ENCODE results near the gene VSTM4. TPM values are rescaled to one million over a fixed set of nuclear protein-coding genes. Genes with fewer than 3 reads are reported as not detected.

The VSTM4 gene
- total RNA-seq, 1 experiment from 2014 or later, result 0.13 TPM

DNA sequence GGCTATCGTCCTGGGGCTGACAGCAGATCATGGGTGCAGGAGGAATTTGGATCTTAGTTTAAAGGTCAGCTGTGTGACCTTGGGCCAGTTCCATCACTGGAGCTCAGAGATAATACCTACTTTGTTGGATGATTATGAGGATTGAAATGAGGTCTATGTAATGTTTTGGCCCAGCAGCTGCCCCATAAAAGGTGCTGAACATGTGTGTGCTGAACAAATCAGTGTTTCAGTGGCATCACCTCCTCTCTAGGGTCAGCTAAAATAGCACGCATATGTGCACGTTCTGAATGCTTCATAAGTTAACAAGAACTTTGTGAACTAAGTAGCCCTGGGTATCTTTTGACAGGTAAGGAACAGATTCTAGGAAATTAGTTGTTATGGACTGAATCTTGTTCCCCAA, 90.8 kb downstream of the VSTM4 start:
- DNase-seq (ENCODE audit: low read depth, low spot score), result no peak
- Histone ChIP-seq H3K4me3 (ENCODE audit: low read depth in 2 of 2, low read length in 2 of 2) (no peak overlapping the region), H3K27me3 (ENCODE audit: control insufficient read depth, insufficient read depth, low read length) (no peaks in the 10 kb centered on the region; the same call in 1 of the 2 replicates), H3K36me3 (ENCODE audit: control insufficient read depth, insufficient read depth, low read length) (no peaks in the 10 kb centered on the region), H3K4me1 (ENCODE audit: control insufficient read depth, insufficient read depth, low read length) (no peaks in the 10 kb centered on the region), H3K27ac (ENCODE audit: low read length) (no peak overlapping the region), H3K9me3 (ENCODE audit: control insufficient read depth, insufficient read depth, low read depth, low read length) (no peaks in the 10 kb centered on the region)
- no TSS peak for BruUV-seq (replicated peaks)
- intact Hi-C loops (cut with micrococcal nuclease; ENCODE audit: unreplicated experiment) (no loop called here), in situ Hi-C loops (cut with HindIII; ENCODE audit: low pct_unique_long_range_greater_than_20kb, low sequenced_read_pairs) (no loop called here)
- TF ChIP-seq, protein P1, sequence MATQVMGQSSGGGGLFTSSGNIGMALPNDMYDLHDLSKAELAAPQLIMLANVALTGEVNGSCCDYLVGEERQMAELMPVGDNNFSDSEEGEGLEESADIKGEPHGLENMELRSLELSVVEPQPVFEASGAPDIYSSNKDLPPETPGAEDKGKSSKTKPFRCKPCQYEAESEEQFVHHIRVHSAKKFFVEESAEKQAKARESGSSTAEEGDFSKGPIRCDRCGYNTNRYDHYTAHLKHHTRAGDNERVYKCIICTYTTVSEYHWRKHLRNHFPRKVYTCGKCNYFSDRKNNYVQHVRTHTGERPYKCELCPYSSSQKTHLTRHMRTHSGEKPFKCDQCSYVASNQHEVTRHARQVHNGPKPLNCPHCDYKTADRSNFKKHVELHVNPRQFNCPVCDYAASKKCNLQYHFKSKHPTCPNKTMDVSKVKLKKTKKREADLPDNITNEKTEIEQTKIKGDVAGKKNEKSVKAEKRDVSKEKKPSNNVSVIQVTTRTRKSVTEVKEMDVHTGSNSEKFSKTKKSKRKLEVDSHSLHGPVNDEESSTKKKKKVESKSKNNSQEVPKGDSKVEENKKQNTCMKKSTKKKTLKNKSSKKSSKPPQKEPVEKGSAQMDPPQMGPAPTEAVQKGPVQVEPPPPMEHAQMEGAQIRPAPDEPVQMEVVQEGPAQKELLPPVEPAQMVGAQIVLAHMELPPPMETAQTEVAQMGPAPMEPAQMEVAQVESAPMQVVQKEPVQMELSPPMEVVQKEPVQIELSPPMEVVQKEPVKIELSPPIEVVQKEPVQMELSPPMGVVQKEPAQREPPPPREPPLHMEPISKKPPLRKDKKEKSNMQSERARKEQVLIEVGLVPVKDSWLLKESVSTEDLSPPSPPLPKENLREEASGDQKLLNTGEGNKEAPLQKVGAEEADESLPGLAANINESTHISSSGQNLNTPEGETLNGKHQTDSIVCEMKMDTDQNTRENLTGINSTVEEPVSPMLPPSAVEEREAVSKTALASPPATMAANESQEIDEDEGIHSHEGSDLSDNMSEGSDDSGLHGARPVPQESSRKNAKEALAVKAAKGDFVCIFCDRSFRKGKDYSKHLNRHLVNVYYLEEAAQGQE (IDR thresholded peaks at IDR 0.05; ENCODE audit: insufficient read depth in 1 of 2, low read depth in 2 of 2, low read length in 1 of 2), result no peak
- no peak for TF ChIP-seq POLR2AphosphoS5 (IDR thresholded peaks at IDR 0.05; ENCODE audit: low read depth, low read length)
- TF ChIP-seq TCF7L2 (IDR thresholded peaks at IDR 0.05; ENCODE audit: low read depth, low read length), result no peak
- TF ChIP-seq, protein P2, sequence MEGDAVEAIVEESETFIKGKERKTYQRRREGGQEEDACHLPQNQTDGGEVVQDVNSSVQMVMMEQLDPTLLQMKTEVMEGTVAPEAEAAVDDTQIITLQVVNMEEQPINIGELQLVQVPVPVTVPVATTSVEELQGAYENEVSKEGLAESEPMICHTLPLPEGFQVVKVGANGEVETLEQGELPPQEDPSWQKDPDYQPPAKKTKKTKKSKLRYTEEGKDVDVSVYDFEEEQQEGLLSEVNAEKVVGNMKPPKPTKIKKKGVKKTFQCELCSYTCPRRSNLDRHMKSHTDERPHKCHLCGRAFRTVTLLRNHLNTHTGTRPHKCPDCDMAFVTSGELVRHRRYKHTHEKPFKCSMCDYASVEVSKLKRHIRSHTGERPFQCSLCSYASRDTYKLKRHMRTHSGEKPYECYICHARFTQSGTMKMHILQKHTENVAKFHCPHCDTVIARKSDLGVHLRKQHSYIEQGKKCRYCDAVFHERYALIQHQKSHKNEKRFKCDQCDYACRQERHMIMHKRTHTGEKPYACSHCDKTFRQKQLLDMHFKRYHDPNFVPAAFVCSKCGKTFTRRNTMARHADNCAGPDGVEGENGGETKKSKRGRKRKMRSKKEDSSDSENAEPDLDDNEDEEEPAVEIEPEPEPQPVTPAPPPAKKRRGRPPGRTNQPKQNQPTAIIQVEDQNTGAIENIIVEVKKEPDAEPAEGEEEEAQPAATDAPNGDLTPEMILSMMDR (IDR thresholded peaks at IDR 0.05), result no peak
- TF ChIP-seq SIN3A (IDR thresholded peaks at IDR 0.05; ENCODE audit: borderline replicate concordance, insufficient read depth, low read depth, low read length), result no peak
- no peak for ATAC-seq
- ChIA-PET POLR2A (no interaction called here), CTCF (no interaction called here)

DNA sequence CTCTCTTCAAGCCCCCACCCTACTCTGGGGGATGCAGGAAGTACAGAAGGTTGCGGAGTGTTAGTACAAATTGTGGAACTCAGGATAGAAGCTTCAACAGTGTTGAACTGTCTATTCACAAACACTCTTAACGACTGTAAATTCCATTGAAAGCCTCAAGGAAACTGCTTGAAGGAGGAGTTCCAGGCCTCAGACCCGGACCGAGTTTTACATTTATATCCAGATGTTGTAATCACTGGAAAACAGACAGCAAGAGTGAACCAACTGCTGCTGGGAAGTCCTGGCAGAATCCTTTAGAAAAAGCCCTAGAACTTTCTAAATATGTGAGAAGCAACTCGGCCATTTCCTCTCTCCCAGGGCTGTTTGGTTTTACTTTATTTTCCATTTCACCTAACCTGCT, 91.6 kb downstream of the VSTM4 start:
- H3K9me3 ChIP-seq (ENCODE audit: control insufficient read depth, insufficient read depth, low read depth, low read length), result no peaks in the 10 kb centered on the region
- ChIA-PET CTCF (no interaction called here), POLR2A (no interaction called here)
- BruUV-seq (replicated peaks), result no TSS peak
- H3K27me3 ChIP-seq (ENCODE audit: control insufficient read depth, insufficient read depth, low read length), result no peaks in the 10 kb centered on the region; the same call in 1 of the 2 replicates
- no peaks in the 10 kb centered on the region for H3K36me3 ChIP-seq (ENCODE audit: control insufficient read depth, insufficient read depth, low read length)
- no peak overlapping the region for H3K27ac ChIP-seq (ENCODE audit: low read length)
- no peak overlapping the region for H3K4me3 ChIP-seq (ENCODE audit: low read depth in 2 of 2, low read length in 2 of 2)
- DNase-seq (ENCODE audit: low read depth, low spot score) (no peak), ATAC-seq (no peak)
- in situ Hi-C loops (cut with HindIII; ENCODE audit: low pct_unique_long_range_greater_than_20kb, low sequenced_read_pairs) (no loop called here), intact Hi-C loops (cut with micrococcal nuclease; ENCODE audit: unreplicated experiment) (no loop called here)
- TF ChIP-seq, protein P2 (IDR thresholded peaks at IDR 0.05), result no peak
- TF ChIP-seq POLR2AphosphoS5 (IDR thresholded peaks at IDR 0.05; ENCODE audit: low read depth, low read length) (no peak), TCF7L2 (IDR thresholded peaks at IDR 0.05; ENCODE audit: low read depth, low read length) (no peak), SIN3A (IDR thresholded peaks at IDR 0.05; ENCODE audit: borderline replicate concordance, insufficient read depth, low read depth, low read length) (no peak)
- TF ChIP-seq, protein P1 (IDR thresholded peaks at IDR 0.05; ENCODE audit: insufficient read depth in 1 of 2, low read depth in 2 of 2, low read length in 1 of 2), result no peak
- no peaks in the 10 kb centered on the region for H3K4me1 ChIP-seq (ENCODE audit: control insufficient read depth, insufficient read depth, low read length)
